ENCODE data around the gene HDDC2.

DNA sequence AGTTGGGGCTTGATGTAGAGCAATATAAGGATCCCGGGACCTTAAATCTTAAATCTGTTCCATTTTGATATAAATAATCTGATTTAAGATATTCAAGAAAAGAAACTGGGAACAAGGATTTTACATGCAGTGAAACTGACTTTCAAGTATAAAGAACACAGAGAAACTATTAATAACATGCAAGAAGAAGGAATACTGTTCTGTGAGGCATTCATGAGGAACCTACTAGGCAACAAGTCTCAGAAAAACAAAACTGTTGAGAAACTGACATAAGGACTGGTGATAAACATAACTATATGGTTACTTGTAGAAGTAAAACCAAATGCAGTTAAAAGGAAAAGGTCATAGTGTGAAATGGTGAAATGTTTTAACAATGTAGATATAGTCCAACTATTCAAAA, 15.8 kb downstream of the HDDC2 start:
- TF ChIP-seq, protein P1, sequence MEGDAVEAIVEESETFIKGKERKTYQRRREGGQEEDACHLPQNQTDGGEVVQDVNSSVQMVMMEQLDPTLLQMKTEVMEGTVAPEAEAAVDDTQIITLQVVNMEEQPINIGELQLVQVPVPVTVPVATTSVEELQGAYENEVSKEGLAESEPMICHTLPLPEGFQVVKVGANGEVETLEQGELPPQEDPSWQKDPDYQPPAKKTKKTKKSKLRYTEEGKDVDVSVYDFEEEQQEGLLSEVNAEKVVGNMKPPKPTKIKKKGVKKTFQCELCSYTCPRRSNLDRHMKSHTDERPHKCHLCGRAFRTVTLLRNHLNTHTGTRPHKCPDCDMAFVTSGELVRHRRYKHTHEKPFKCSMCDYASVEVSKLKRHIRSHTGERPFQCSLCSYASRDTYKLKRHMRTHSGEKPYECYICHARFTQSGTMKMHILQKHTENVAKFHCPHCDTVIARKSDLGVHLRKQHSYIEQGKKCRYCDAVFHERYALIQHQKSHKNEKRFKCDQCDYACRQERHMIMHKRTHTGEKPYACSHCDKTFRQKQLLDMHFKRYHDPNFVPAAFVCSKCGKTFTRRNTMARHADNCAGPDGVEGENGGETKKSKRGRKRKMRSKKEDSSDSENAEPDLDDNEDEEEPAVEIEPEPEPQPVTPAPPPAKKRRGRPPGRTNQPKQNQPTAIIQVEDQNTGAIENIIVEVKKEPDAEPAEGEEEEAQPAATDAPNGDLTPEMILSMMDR (conservative IDR thresholded peaks at IDR 0.05; ENCODE audit: low read depth in 2 of 2), result no peak
- TF ChIP-seq, protein P2, sequence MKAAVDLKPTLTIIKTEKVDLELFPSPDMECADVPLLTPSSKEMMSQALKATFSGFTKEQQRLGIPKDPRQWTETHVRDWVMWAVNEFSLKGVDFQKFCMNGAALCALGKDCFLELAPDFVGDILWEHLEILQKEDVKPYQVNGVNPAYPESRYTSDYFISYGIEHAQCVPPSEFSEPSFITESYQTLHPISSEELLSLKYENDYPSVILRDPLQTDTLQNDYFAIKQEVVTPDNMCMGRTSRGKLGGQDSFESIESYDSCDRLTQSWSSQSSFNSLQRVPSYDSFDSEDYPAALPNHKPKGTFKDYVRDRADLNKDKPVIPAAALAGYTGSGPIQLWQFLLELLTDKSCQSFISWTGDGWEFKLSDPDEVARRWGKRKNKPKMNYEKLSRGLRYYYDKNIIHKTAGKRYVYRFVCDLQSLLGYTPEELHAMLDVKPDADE (IDR thresholded peaks at IDR 0.05), result no peak
- TF ChIP-seq POLR2AphosphoS5 (IDR thresholded peaks at IDR 0.05; ENCODE audit: low read depth), result no peak
- TF ChIP-seq EZH2 (IDR thresholded peaks at IDR 0.05; ENCODE audit: low read depth, unreplicated experiment), result no peak
- TF ChIP-seq CREB1 (CRISPR knock-in tag; IDR thresholded peaks at IDR 0.05; ENCODE audit: low read depth), result no peak
- no peak for TF ChIP-seq EZH2phosphoT487 (IDR thresholded peaks at IDR 0.05; ENCODE audit: unreplicated experiment)
- TF ChIP-seq REST (IDR thresholded peaks at IDR 0.05; ENCODE audit: unreplicated experiment), result no peak
- no peak for TF ChIP-seq JUNB (IDR thresholded peaks at IDR 0.05; ENCODE audit: unreplicated experiment)
- no peak for TF ChIP-seq ZNF331 (CRISPR knock-in tag; IDR thresholded peaks at IDR 0.05; ENCODE audit: low read depth)
- no peak for TF ChIP-seq NANOG (IDR thresholded peaks at IDR 0.05; ENCODE audit: borderline replicate concordance)
- no peak for TF ChIP-seq ZNF114 (CRISPR knock-in tag; IDR thresholded peaks at IDR 0.05)
- TF ChIP-seq STAT1 (IDR thresholded peaks at IDR 0.05; ENCODE audit: unreplicated experiment), result no peak
- TF ChIP-seq ZNF462 (CRISPR knock-in tag; IDR thresholded peaks at IDR 0.05), result no peak
